SIG-M5 treated with dmso at 0.1 percent for 504 hours (cell line): ENCODE measurements around the gene CCDC69.
"Not testable (repeated sequence)": the region's sequence is repeated elsewhere in the genome, so short reads cannot be mapped to it uniquely, and the experiment has no call there.

Experiments used
- DNase-seq: peaks from one replicate; lab custom pipeline; 2025; ENCODE audit not compliant: unreplicated experiment; lab: John Stamatoyannopoulos, UW

Gene CCDC69

DNA sequence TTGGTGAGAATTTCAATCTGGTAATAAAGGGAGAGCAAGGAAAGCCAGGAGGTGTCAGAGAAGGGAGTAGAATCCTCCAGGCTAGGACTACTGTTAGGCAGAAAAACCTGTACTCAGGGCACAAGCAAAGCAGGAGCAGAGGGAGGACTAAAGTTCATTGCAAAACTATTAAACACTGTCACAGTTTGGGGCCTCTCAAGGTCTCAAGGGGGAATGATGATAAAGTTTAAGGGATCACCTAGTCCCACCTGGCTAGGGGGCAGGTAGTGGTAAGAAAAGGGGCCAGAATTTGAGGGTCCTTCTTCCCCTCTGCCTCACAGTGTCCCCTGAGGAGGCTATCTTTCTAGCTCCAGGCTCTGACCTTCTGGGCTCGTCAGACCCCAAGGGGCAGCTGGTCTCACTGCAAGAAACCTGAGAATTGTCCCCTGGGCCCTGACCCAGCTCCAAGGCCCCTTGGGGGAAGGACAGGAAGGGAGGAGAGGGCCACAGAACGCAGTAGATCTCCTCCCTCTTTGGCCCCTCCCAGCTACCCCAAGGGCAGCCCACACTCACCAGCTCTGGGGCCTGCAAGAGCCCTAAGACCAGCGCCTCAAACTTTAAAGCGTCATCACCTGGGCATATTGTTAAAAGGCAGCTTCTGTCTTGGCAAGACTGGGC is 974 bp downstream of the CCDC69 start:
- no peak for DNase-seq

GRCh38 chr5:151222054-151222789 is 1.7 kb downstream of the CCDC69 start:
- no peak for DNase-seq

GRCh38 chr5:151221574-151221973 is 2.3 kb downstream of the CCDC69 start:
- DNase-seq: no peak

GRCh38 chr5:151219789-151220188 is 4.1 kb downstream of the CCDC69 start:
- DNase-seq: no peak

DNA sequence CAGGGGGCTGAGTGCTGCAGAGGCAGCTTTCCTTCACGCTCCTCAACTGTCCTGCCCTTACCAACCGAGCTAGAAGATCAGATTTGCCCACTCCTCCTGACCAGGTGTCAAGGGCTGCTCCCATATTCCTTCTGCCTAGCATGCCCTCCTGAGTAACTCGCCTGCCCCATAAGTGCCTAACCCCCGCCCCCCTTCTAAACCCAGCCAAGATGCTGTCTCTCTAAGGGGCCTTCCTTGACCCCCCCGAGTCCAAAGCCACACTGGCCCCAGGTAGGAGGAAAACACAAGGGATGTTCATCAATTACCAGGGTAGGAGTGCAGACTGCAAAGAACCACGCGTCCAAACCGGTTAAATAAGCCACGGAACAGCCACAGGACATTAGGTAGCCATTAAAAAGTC is 4.8 kb downstream of the CCDC69 start:
- no peak for DNase-seq

DNA sequence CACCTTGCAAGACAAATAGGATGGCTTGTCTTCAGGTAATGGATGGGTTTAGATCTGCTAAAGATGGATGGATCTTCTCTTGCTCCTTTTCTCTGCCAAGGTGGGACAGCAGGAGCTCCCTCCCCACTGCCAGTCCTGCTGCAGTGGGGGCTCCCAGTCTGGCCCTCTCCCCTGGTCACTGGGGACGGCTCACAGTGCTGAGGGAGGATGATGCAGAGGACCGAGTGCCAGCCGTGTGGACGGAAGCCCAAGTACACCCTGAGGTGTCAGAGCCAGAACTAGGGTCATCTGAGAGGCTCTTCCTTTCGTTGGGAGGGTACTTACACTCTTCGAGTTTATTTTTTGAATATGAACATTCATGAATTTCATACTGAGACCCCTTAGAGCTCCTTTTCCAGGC is 5.7 kb downstream of the CCDC69 start:
- DNase-seq: no peak

DNA sequence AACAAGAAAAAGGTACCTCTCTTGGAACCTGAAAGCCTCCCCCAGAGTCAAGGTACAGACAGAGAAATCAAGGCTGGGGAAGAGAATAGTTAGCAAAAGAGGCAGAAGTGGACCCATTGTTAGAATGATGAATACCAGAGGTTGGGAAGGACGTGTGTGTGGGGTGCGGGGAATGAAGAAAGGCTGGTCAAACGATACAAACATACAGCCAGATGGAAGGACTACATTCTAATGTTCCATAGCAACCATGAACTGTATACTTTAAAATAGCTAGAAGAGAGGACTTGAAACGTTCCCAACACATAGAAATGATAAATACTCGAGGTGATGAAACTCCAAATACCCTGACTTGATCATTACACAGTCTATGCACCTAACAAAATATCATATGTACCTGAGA is 7.1 kb downstream of the CCDC69 start:
- DNase-seq: no peak

DNA sequence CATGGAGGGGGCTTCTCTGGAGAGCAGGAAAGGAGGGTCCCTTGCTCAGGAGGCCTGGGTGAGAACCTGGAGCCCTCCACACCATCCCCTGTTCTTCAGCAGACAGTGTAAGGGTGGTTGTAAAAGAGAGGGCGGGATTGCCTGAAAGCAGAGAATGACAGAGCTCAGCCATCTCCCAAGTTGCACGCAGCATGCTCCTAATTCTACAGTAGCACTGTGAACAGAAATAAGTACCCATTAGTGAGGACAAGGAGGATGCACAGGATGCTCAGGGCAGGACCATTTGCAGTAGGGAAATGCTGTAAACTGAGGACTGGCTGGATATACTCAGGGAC is 8.4 kb downstream of the CCDC69 start:
- no peak for DNase-seq

- peak; percentile 87 for DNase-seq
These were observed 9.0 kb downstream of the CCDC69 start for GRCh38 chr5:151214614-151215545.

DNA sequence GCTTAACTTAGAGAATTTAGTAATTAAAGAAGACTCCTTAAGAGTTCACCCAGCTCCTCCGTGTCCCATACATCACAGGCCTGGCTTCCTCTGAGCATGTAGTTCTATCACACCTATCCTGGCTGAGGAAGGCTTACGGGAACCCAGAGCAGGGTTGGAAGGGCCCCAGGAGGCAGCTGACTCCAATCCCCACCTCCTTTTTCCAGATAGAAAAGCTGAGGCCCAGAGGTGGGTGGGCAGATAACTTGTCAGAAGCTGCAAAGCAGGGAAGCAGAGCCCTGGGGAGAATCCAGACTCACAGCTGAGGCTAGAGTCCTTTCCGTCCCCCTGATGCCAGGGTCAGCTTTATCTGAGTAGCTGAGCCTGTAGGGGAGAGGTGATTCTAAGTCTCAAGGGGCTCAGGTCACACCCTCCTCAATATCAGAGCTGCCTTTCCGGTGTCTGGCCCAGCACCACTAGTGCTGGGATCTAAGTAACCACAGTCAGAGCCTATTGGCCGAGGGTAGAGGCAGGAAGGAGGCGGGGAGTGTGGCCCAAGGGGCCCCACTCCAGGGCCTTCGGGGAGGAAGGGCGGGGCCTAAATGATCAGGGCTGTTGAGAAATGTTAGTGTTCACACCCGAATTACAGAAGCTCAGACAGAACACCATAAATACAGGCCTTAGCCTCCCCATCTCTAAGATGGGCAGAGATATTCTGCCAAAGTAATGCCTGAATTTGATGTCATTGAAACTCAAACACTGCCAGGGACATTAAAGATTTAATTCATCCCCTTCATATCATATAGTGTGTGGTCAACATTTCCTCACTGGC is 9.9 kb downstream of the CCDC69 start:
- peak; percentile 98 for DNase-seq

GRCh38 chr5:151212406-151212798 is 11.5 kb downstream of the CCDC69 start:
- no peak for DNase-seq

GRCh38 chr5:151208481-151208914 is 15.4 kb downstream of the CCDC69 start:
- no peak for DNase-seq

DNA sequence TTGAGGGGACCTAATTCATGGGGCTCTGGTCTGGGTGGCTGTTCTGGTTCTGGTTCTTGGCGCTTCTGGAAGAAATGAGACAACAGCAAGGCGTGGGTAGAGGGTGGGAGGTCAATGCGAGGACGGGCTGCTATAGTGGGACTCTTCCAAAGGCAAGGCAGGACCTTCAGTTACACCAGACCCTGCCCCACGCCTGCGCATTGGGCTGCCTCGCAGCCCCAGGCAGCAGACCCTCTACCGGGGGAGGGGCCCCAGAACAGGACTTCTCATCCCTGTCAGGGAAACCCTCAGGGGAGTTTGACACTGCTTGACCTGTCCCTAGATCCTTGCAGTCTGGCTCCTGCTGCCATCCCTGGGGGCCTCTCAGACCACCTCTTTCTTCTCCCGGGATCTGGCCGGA is 18.5 kb downstream of the CCDC69 start:
- DNase-seq: no peak

DNA sequence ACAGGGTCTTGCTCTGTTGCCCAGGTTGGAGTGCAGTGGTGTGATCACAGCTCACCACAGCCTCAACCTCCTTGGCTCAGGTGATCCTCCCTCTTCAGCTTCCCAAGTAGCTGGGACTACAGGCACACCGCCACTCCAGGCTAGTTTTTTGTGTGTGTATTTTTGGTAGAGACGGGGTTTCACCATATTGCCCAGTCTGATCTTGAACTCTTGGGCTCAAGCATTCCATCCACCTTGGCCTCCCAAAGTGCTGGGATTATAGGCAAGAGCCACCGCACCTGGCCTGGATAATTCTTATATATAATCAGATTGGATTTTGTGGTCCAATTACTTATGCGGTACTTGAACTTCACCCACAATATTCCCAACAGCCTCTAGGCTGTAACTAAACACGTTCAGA is 19.8 kb downstream of the CCDC69 start:
- DNase-seq: no peak

DNA sequence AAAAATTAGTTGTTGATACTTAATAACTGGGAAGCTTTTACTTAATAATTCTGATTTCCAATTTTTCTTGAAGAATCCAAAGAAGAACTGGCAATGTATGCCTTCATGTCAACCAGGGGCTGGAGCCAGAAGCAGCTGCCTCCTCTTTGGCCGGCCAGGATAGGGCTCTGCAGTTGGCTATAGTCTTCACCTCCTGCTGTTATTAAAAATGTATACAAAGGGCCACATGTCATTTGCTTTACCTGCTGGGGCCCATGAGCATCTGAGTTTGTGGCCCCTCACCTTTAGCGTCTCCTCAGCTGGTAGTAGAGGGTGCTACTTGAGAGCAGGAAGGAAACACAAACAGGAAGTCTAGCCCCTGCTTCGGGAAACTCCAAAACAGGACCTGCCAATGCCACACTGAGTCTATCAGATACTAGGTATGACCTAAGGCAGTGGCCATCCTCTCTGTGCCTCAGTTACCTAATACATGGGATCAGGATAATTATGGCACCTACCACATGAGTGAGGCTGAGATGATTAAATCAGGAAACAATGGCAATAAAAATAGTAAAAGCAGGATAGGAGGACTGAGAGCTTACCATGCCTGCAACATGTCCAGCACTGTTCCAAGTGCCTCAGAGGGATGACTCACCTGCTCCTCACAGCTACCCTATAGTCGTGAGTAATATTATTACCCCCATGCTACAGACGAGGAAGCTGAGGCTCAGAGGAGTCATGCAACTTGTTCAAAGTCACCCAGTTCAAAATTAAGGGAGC is 21.3 kb downstream of the CCDC69 start:
- no peak for DNase-seq

DNA sequence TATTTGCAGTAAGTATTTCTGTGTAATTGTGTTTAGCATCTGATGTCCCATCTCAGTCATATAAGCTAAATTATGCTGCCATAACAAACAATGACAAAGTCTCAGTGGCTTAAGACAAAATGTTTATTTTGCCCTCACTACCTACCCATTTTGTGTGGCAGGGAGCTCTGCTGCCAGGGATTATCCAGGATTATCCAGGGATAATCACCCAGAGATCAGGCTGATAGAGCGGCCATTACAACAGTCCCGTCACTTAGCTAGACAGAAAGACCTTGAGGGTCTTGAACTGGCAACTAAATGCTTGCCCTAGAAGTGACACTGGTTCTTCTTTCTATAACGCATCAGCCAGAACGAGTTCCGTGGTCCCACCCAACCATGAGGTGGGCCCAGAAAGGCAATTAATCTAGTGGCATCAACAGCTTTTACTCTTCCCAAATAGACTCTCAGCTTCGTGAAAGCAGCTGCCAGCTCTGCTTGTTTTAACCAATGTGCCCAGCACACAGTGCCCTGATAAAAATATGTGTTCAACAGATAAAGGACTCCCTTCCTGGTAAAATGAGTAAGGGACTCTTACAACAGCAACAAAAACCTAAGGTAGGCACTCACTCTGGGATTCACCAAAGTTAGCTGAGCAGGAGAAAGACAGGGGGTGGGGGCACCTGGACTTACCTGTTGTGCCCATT is 22.8 kb downstream of the CCDC69 start:
- DNase-seq: no peak

GRCh38 chr5:151199581-151200185 is 24.2 kb downstream of the CCDC69 start:
- no peak for DNase-seq

- DNase-seq: no peak
These were observed 25.0 kb downstream of the CCDC69 start for GRCh38 chr5:151198861-151199260.

- not testable (repeated sequence) for DNase-seq
These were observed 26.6 kb downstream of the CCDC69 start for GRCh38 chr5:151197291-151197600.
